NB4 (cell line): ENCODE data around the gene NELFA.

Source experiments
- DNase-seq: peaks from one replicate; pipeline ENCODE4 v3.0.0; 2010; ENCODE audit warnings: low read depth
- H3K4me3 ChIP-seq: one replicate; pipeline ENCODE4 v1.5.1; 2011; ENCODE audit warnings: mild to moderate bottlenecking, low read depth, low read length, moderate library complexity
- CTCF ChIP-seq: IDR thresholded peaks from one replicate; pipeline ENCODE4 v1.5.1; 2012; ENCODE audit warnings: low read depth, low read length
- MAX ChIP-seq: IDR thresholded peaks from 2 replicates; pipeline ENCODE4 v1.6.1; 2011; ENCODE audit warnings: low read depth, low read length
- MYC ChIP-seq: IDR thresholded peaks from 2 replicates; pipeline ENCODE4 v1.6.1; 2011; ENCODE audit warnings: low read depth, low read length
- POLR2A ChIP-seq: IDR thresholded peaks from 2 replicates; pipeline ENCODE4 v1.6.1; 2011; ENCODE audit warnings: mild to moderate bottlenecking; ENCODE audit not compliant: insufficient read length; ENCODE audit errors: extremely low read depth

Gene NELFA

GRCh38 chr4:1948232-1948631 is 60.5 kb downstream of the NELFA start:
- no peak for DNase-seq
- H3K4me3 ChIP-seq, result no peak overlapping the region
- TF ChIP-seq CTCF (no peak), MYC (no peak), POLR2A (no peak), MAX (no peak)

GRCh38 chr4:1945912-1946311 is 62.9 kb downstream of the NELFA start:
- no peak overlapping the region for H3K4me3 ChIP-seq
- DNase-seq, result no peak
- no peak for TF ChIP-seq MAX
- no peak for TF ChIP-seq MYC
- TF ChIP-seq CTCF, result no peak
- TF ChIP-seq POLR2A, result no peak

GRCh38 chr4:1945124-1945895 is 63.5 kb downstream of the NELFA start:
- DNase-seq, result no peak
- TF ChIP-seq MAX (no peak), MYC (no peak), CTCF (no peak), POLR2A (no peak)
- H3K4me3 ChIP-seq, result no peak overlapping the region

GRCh38 chr4:1943928-1944327 is 64.8 kb downstream of the NELFA start:
- no peak for DNase-seq
- no peak overlapping the region for H3K4me3 ChIP-seq
- no peak for TF ChIP-seq MYC
- no peak for TF ChIP-seq MAX
- no peak for TF ChIP-seq CTCF

- H3K4me3 ChIP-seq, result no peak overlapping the region
- DNase-seq, result no peak
- TF ChIP-seq MAX (no peak), POLR2A (no peak), MYC (no peak), CTCF (no peak)
Observed at GRCh38 chr4:1940566-1940965, 68.2 kb downstream of the NELFA start.
